GM12878 (cell line): ENCODE data around the gene GON4L. TPM values are rescaled to one million over a fixed set of nuclear protein-coding genes. Genes with fewer than 3 reads are reported as not detected.
A peak's percentile ranks its signal among the peaks of the same experiment; 100 is the strongest.

Experiments
- ATAC-seq: fragments of 200-7000 bp; cut with Tn5 transposase; 3 replicates; pipeline ENCODE4 v1.9.1; 2020; ENCODE audit warnings: mild to moderate bottlenecking, moderate library complexity
- BruUV-seq: library from RNA; stranded (reverse); fragments of 400-500 nt; replicated peaks from 2 replicates; lab custom pipeline; 2021; lab: Mats Ljungman, UMichigan
- CTCF ChIA-PET: fragments of 300-600 bp; sonication (Branson Sonifier 250); formaldehyde crosslinking; extraction: SDS; loops from one replicate; lab custom pipeline; 2021; ENCODE audit warnings: inconsistent platforms; lab: Yijun Ruan, JAX
- POLR2A ChIA-PET: fragments of 350-600 bp; formaldehyde crosslinking; extraction: SDS; loops from one replicate; lab custom pipeline; 2021; ENCODE audit warnings: inconsistent platforms; lab: Charles Lee
- RAD21 ChIA-PET: fragments of 300-600 bp; sonication (Branson Sonifier 250); formaldehyde crosslinking; loops from one replicate; lab custom pipeline; 2023; ENCODE audit warnings: antibody characterized with exemption; ENCODE audit not compliant: unreplicated experiment; lab: Charles Lee
- SMC1A ChIA-PET: fragments of 300-600 bp; sonication (Branson Sonifier 250); formaldehyde crosslinking; loops from one replicate; lab custom pipeline; 2023; ENCODE audit not compliant: unreplicated experiment, uncharacterized antibody; lab: Charles Lee
- DNase-seq: peaks from one replicate; pipeline ENCODE4 v3.0.0-alpha.2; 2011; ENCODE audit warnings: low read depth, low spot score
- FAIRE-seq: peaks from 3 replicates; lab custom pipeline; 2011; peaks lifted over from hg19 to GRCh38; lab: Jason Lieb, UNC
- H2AFZ ChIP-seq: 2 replicates; pipeline ENCODE4 v1.6.0; 2011; ENCODE audit warnings: low read depth, low read length, control low read depth; ENCODE audit not compliant: control insufficient read depth
- H3K27ac ChIP-seq: 2 replicates; pipeline ENCODE4 v1.5.1; 2011; ENCODE audit warnings: control low read depth; ENCODE audit not compliant: control insufficient read depth, insufficient read depth
- H3K27me3 ChIP-seq, 2 experiments: replicated peaks in 1 of 2; 2 replicates each; pipeline versions ENCODE4 v1.6.0 to v1.6.1; 2011; ENCODE audit warnings: low read length in 1 of 2; ENCODE audit not compliant: control insufficient read depth in 2 of 2, insufficient read depth in 2 of 2
- H3K36me3 ChIP-seq, 2 experiments: 2 replicates each; pipeline ENCODE4 v1.5.1; 2011; ENCODE audit warnings: low read length in 1 of 2; ENCODE audit not compliant: control insufficient read depth in 2 of 2, insufficient read depth in 2 of 2
- H3K4me1 ChIP-seq: 2 replicates; pipeline ENCODE4 v1.6.1; 2011; ENCODE audit warnings: mild to moderate bottlenecking, low read length, moderate library complexity, mixed read lengths; ENCODE audit not compliant: control insufficient read depth, insufficient read depth
- H3K4me2 ChIP-seq: 2 replicates; pipeline ENCODE4 v1.6.0; 2011; ENCODE audit warnings: control low read depth; ENCODE audit not compliant: control insufficient read depth, insufficient read depth
- H3K4me3 ChIP-seq: fragments of 200-600 bp; sonication (generic); 2 replicates; pipeline ENCODE4 v1.5.1; 2016
- H3K79me2 ChIP-seq: 2 replicates; pipeline ENCODE4 v1.6.0; 2011; ENCODE audit warnings: low read length; ENCODE audit not compliant: control insufficient read depth, insufficient read depth
- H3K9ac ChIP-seq: 2 replicates; pipeline ENCODE4 v1.8.0; 2011; ENCODE audit warnings: low read length, control low read depth, mixed read lengths; ENCODE audit not compliant: control insufficient read depth, insufficient read depth
- H3K9me3 ChIP-seq: replicated peaks from 3 replicates; pipeline ENCODE4 v1.5.1; 2011; ENCODE audit warnings: mild to moderate bottlenecking, low read length; ENCODE audit not compliant: control insufficient read depth, insufficient read depth
- H4K20me1 ChIP-seq: 2 replicates; pipeline ENCODE4 v1.6.0; 2011; ENCODE audit not compliant: control insufficient read depth, insufficient read depth
- BCLAF1 ChIP-seq: fragments of 450-650 bp; IDR thresholded peaks from 2 replicates; pipeline ENCODE4 v1.6.1; 2017; ENCODE audit warnings: antibody characterized with exemption, mild to moderate bottlenecking, moderate library complexity
- BMI1 ChIP-seq: fragments of 450-650 bp; IDR thresholded peaks from 2 replicates; pipeline ENCODE4 v1.6.1; 2016; ENCODE audit warnings: mild to moderate bottlenecking, moderate library complexity, borderline replicate concordance
- BRCA1 ChIP-seq: IDR thresholded peaks from 2 replicates; pipeline ENCODE4 v1.6.1; 2011; ENCODE audit warnings: low read depth, low read length, improper control_type of control experiment
- CREB1 ChIP-seq: IDR thresholded peaks from 2 replicates; pipeline ENCODE4 v1.6.1; 2012; ENCODE audit warnings: low read depth, mild to moderate bottlenecking, inconsistent platforms
- MYB ChIP-seq: fragments of 150-350 bp; IDR thresholded peaks from 2 replicates; pipeline ENCODE4 v1.6.1; 2014; ENCODE audit warnings: mild to moderate bottlenecking, low read depth, low read length, borderline replicate concordance
- NFYA ChIP-seq: IDR thresholded peaks from 2 replicates; pipeline ENCODE4 v1.6.1; 2011; ENCODE audit warnings: low read depth, mild to moderate bottlenecking, low read length, improper control_type of control experiment, borderline replicate concordance
- NR2C1 ChIP-seq: fragments of 450-650 bp; IDR thresholded peaks from 2 replicates; pipeline ENCODE4 v1.6.1; 2017; ENCODE audit warnings: antibody characterized with exemption, mild to moderate bottlenecking, moderate library complexity
- PML ChIP-seq: IDR thresholded peaks from 2 replicates; pipeline ENCODE4 v1.6.1; 2012; ENCODE audit warnings: low read length, inconsistent platforms
- RAD21 ChIP-seq: IDR thresholded peaks from 2 replicates; pipeline ENCODE4 v1.6.1; 2011; ENCODE audit warnings: mild to moderate bottlenecking, low read depth, low read length, moderate library complexity; ENCODE audit not compliant: insufficient read depth
- SIN3A ChIP-seq: IDR thresholded peaks from 2 replicates; pipeline ENCODE4 v1.6.1; 2012; ENCODE audit warnings: low read depth, low read length, improper control_type of control experiment
- SMC3 ChIP-seq: IDR thresholded peaks from 2 replicates; pipeline ENCODE4 v1.6.1; 2011; ENCODE audit warnings: low read length, improper control_type of control experiment, borderline replicate concordance
- SRF ChIP-seq, 2 experiments: IDR thresholded peaks; 2 replicates each; pipeline ENCODE4 v1.6.1; 2011; ENCODE audit warnings: low read depth in 2 of 2, low read length in 2 of 2, mild to moderate bottlenecking in 1 of 2, moderate library complexity in 1 of 2
- YY1 ChIP-seq: IDR thresholded peaks from 2 replicates; pipeline ENCODE4 v1.6.1; 2011; ENCODE audit warnings: low read depth, mild to moderate bottlenecking, low read length
- ZNF622 ChIP-seq: fragments of 450-650 bp; IDR thresholded peaks from 2 replicates; pipeline ENCODE4 v1.6.1; 2017; ENCODE audit warnings: mild to moderate bottlenecking, inconsistent platforms
- WGBS: methylation state at CpG from one replicate; pipeline ENCODE4 v1.1.6; 2016; ENCODE audit warnings: low lambda C conversion rate; ENCODE audit not compliant: insufficient replicate concordance, insufficient coverage; ENCODE audit errors: missing lambda C conversion rate; 5-methylcytosine and 5-hydroxymethylcytosine counted together
- in situ Hi-C: fragments of 300-500 bp; cut with MboI; formaldehyde crosslinking; loops from 9 replicates; pipeline ENCODE4 v1.14.3; 2018; ENCODE audit warnings: mixed read lengths
- intact Hi-C: fragments of 100-400 bp; cut with micrococcal nuclease; formaldehyde crosslinking; loops from one replicate; pipeline ENCODE4 v1.14.2; 2022; ENCODE audit not compliant: unreplicated experiment
- polyA plus RNA-seq, 11 experiments: library from polyadenylated mRNA; depleted of rRNA in 4 of 11; unstranded in 6 of 11; stranded (reverse) in 5 of 11; fragments of >200 nt; fragmentation: Nextera tagmentation in 4 of 11; fragmentation: Illumina TruSeq in 1 of 11; extraction: Ambion mirVana in 4 of 11; extraction: Trizol in 1 of 11; gene quantifications; 1 replicate in 1 of 11; 2 replicates in 10 of 11; pipeline versions ENCODE4 v1.2.1 to v1.2.3, GENCODE V29; 2011 to 2016; ENCODE audit warnings: inconsistent platforms in 2 of 11, missing spikeins in 2 of 11, low read depth in 1 of 11
- total RNA-seq, 4 experiments: library from RNA; depleted of rRNA in 3 of 4; stranded (reverse); fragments of >200 nt in 3 of 4; fragmentation: Illumina TruSeq in 1 of 4; extraction: Trizol in 1 of 4; gene quantifications; 2 replicates each; pipeline versions ENCODE4 v1.2.1 to v1.2.3, GENCODE V29; 2013 to 2021

GON4L gene
- total and polyA plus RNA-seq, 10 of the 15 experiments (the other 5 are each of a cell fraction or from before 2014, with no cell fraction given) = 17.7 to 40.7 (median 28.0) TPM

GRCh38 chr1:155847823-155848529 is 9.0 kb downstream of the GON4L start:
- no peaks in the 10 kb centered on the region for H3K9me3 ChIP-seq
- intact Hi-C loops (no loop called here), in situ Hi-C loops (no loop called here)
- H3K4me3 ChIP-seq = no peak overlapping the region
- CTCF ChIA-PET = interaction anchor here (0.6 kb wide), 1 partner anchor 9 kb away, joined by 4 read pairs; no protein-coding TSS in a partner anchor
- no TSS peak for BruUV-seq
- H4K20me1 ChIP-seq = no peaks in the 10 kb centered on the region
- peaks cover 40% of the 10 kb centered on the region for H3K79me2 ChIP-seq
- peaks cover 4 to 5% of the 10 kb centered on the region in 2 experiments for H3K36me3 ChIP-seq
- FAIRE-seq = no peak
- no peak for DNase-seq
- POLR2A ChIA-PET = interaction anchor here (0.5 to 2.0 kb wide), 4 partner anchors 9 to 87 kb away, joined by 3 to 9 read pairs (median 6); partner anchors contain the start of genes GON4L and SYT11
- no peak overlapping the region for H3K27ac ChIP-seq
- no peaks in the 10 kb centered on the region; the same call in 1 of the 2 replicates for H3K4me1 ChIP-seq
- peak; percentile 71 for ATAC-seq
- H3K9ac ChIP-seq = no peak overlapping the region
- RAD21 ChIA-PET = interaction anchor here (0.8 to 1.3 kb wide), 2 partner anchors 9 to 218 kb away, joined by 3 to 5 read pairs; partner anchors contain the start of gene GON4L
- SMC1A ChIA-PET = interaction anchor here (0.8 to 1.3 kb wide), 3 partner anchors 34 to 90 kb away, joined by 3 to 8 read pairs (median 3); no protein-coding TSS in a partner anchor
- 94% methylated on average over 1 of the region's 1 CpG for WGBS
- no peaks in the 10 kb centered on the region for H3K27me3 ChIP-seq
- no peak overlapping the region for H2AFZ ChIP-seq
- 0 out of 2 replicates have a peak overlapping the region, but pooled peaks have one; percentile 3 for H3K4me2 ChIP-seq
- TF ChIP-seq BMI1 = peak; percentile 57; the same call in 1 of the 2 replicates
- TF ChIP-seq YY1 = peak; percentile 11; the same call in 1 of the 2 replicates
- TF ChIP-seq MYB = no peak
- TF ChIP-seq SRF (IDR thresholded peaks at IDR 0.05; ENCODE audit: low read depth in 2 of 2, low read length in 2 of 2) = peak in 1 of 2 experiments; percentile 80; a peak in 2 of 4 replicates

- POLR2A ChIA-PET = no interaction called here
- in situ Hi-C loops (no loop called here), intact Hi-C loops (no loop called here)
- Histone ChIP-seq H3K27ac (no peak overlapping the region), H3K27me3 (no peaks in the 10 kb centered on the region), H3K4me1 (no peaks in the 10 kb centered on the region; the same call in 1 of the 2 replicates), H3K9me3 (no peaks in the 10 kb centered on the region), H3K4me2 (no peak overlapping the region), H4K20me1 (no peaks in the 10 kb centered on the region), H3K9ac (no peak overlapping the region), H3K36me3 (peaks cover 3 to 5% of the 10 kb centered on the region in 2 experiments), H2AFZ (no peak overlapping the region), H3K4me3 (no peak overlapping the region), H3K79me2 (peaks cover 32% of the 10 kb centered on the region)
- FAIRE-seq (no peak), ATAC-seq (no peak), DNase-seq (no peak)
- no TSS peak for BruUV-seq
- CTCF ChIA-PET = no interaction called here
- WGBS = 71% methylated on average over 1 of the region's 1 CpG
- SMC1A ChIA-PET = interaction anchor here (0.8 kb wide), 1 partner anchor 14 kb away, joined by 3 read pairs; the partner anchor contains the start of gene SYT11
- RAD21 ChIA-PET = no interaction called here
- no peak for TF ChIP-seq NR2C1
- TF ChIP-seq BCLAF1 = no peak
- no peak for TF ChIP-seq ZNF622
- no peak for TF ChIP-seq RAD21
- no peak for TF ChIP-seq NFYA
- no peak for TF ChIP-seq SIN3A
- no peak for TF ChIP-seq CREB1
- TF ChIP-seq SMC3 = no peak
- no peak for TF ChIP-seq PML
- no peak for TF ChIP-seq BRCA1
Observed at GRCh38 chr1:155844860-155845421, 12.1 kb downstream of the GON4L start.
